ENCODE measurements around the gene CCDC3.
"Not testable (repeated sequence)": the region's sequence is repeated elsewhere in the genome, so short reads cannot be mapped to it uniquely, and the experiment has no call there.

CCDC3 gene

GRCh38 chr10:13001041-13001886, at the start of gene CCDC3:
Gene CCDC3, minus strand, starts transcription at chr10:13001713. Its CDS starts 143 bp downstream, at chr10:13001570.
- DNase-seq: no peak

- no peak for DNase-seq
These were observed 49.7 kb upstream of the CCDC3 start for GRCh38 chr10:13051126-13051694.

GRCh38 chr10:13049774-13050420, 48.4 kb upstream of the CCDC3 start:
- no peak for DNase-seq

GRCh38 chr10:13048762-13049161, 47.2 kb upstream of the CCDC3 start:
- DNase-seq: no peak

- no peak for DNase-seq
These were observed 46.2 kb upstream of the CCDC3 start for GRCh38 chr10:13047529-13048206.

GRCh38 chr10:13046851-13047528, 45.5 kb upstream of the CCDC3 start:
- no peak for DNase-seq

- no peak for DNase-seq
These were observed 42.0 kb upstream of the CCDC3 start for GRCh38 chr10:13043520-13043919.

GRCh38 chr10:13039761-13040160, 38.2 kb upstream of the CCDC3 start:
- DNase-seq: no peak

- DNase-seq: no peak
These were observed 36.9 kb upstream of the CCDC3 start for GRCh38 chr10:13038391-13038790.

- DNase-seq: no peak
These were observed 36.3 kb upstream of the CCDC3 start for GRCh38 chr10:13037832-13038231.

- DNase-seq: no peak
These were observed 35.3 kb upstream of the CCDC3 start for GRCh38 chr10:13036841-13037240.

- not testable (repeated sequence) for DNase-seq
These were observed 34.2 kb upstream of the CCDC3 start for GRCh38 chr10:13035731-13036130.

GRCh38 chr10:13026873-13027272, 25.4 kb upstream of the CCDC3 start:
- no peak for DNase-seq

- no peak for DNase-seq
These were observed 22.2 kb upstream of the CCDC3 start for GRCh38 chr10:13023754-13024153.

GRCh38 chr10:13019280-13019679, 17.8 kb upstream of the CCDC3 start:
- DNase-seq: no peak

GRCh38 chr10:13018171-13018570, 16.7 kb upstream of the CCDC3 start:
- DNase-seq: no peak

GRCh38 chr10:13016886-13017285, 15.4 kb upstream of the CCDC3 start:
- DNase-seq: no peak

GRCh38 chr10:13016426-13016825, 14.9 kb upstream of the CCDC3 start:
- no peak for DNase-seq

GRCh38 chr10:13006037-13006436, 4.5 kb upstream of the CCDC3 start:
- no peak for DNase-seq

GRCh38 chr10:13003759-13004158, 2.2 kb upstream of the CCDC3 start:
- DNase-seq: no peak

GRCh38 chr10:13003004-13003403, 1.5 kb upstream of the CCDC3 start:
- DNase-seq: no peak

GRCh38 chr10:13001887-13002212, 337 bp upstream of the CCDC3 start:
- no peak for DNase-seq

GRCh38 chr10:13000431-13000830, 1.1 kb downstream of the CCDC3 start:
- no peak for DNase-seq

Measured in NCI-H187 treated with DMSO at 0.1 percent for 48 hours (cell line).